ENCODE data around the gene ZNF776. TPM values are rescaled to one million over a fixed set of nuclear protein-coding genes. Genes with fewer than 3 reads are reported as not detected.

The ZNF776 gene
- total RNA-seq, 2 experiments from 2014 or later = 21.7 to 28.4 TPM

DNA sequence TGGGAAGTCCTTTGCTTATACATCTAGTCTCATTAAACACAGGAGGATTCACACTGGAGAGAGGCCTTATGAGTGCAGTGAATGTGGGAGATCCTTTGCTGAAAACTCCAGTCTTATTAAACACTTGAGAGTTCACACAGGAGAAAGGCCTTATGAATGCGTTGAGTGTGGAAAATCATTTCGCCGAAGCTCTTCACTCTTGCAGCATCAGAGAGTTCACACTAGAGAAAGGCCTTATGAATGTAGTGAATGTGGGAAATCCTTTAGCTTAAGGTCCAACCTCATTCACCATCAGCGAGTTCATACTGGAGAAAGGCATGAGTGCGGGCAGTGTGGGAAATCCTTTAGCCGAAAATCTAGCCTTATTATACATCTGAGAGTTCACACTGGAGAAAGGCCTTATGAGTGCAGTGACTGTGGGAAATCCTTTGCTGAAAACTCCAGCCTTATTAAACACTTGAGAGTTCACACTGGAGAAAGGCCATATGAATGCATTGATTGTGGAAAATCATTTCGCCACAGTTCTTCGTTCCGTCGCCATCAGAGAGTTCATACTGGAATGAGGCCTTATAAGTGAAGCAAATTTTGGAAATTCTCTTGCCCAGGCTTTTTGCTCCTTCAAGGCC lies 32.7 kb downstream of the ZNF776 start:
- no peak overlapping the region for H3K4me3 ChIP-seq (ENCODE audit: low read length)
- H3K27me3 ChIP-seq (ENCODE audit: control insufficient read depth in 1 of 2, insufficient read depth in 2 of 2, low read length in 2 of 2) = no peaks in the 10 kb centered on the region
- ChIA-PET POLR2A (interaction anchor here (0.5 to 0.8 kb wide), 3 partner anchors 10 to 165 kb away, joined by 3 to 4 read pairs (median 3); partner anchors contain the start of gene ZNF586), CTCF (no interaction called here)
- no peaks in the 10 kb centered on the region for H3K4me1 ChIP-seq (ENCODE audit: insufficient read depth, low read length)
- TF ChIP-seq, protein P1, sequence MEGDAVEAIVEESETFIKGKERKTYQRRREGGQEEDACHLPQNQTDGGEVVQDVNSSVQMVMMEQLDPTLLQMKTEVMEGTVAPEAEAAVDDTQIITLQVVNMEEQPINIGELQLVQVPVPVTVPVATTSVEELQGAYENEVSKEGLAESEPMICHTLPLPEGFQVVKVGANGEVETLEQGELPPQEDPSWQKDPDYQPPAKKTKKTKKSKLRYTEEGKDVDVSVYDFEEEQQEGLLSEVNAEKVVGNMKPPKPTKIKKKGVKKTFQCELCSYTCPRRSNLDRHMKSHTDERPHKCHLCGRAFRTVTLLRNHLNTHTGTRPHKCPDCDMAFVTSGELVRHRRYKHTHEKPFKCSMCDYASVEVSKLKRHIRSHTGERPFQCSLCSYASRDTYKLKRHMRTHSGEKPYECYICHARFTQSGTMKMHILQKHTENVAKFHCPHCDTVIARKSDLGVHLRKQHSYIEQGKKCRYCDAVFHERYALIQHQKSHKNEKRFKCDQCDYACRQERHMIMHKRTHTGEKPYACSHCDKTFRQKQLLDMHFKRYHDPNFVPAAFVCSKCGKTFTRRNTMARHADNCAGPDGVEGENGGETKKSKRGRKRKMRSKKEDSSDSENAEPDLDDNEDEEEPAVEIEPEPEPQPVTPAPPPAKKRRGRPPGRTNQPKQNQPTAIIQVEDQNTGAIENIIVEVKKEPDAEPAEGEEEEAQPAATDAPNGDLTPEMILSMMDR (IDR thresholded peaks at IDR 0.05) = no peak
- H3K36me3 Mint-ChIP-seq (ENCODE audit: low read depth) = peaks cover 89% of the 10 kb centered on the region
- peaks cover 8% of the 10 kb centered on the region for H3K4me1 Mint-ChIP-seq (ENCODE audit: low read depth)
- H3K36me3 ChIP-seq (ENCODE audit: insufficient read depth, low read length) = peaks cover 72% of the 10 kb centered on the region
- no peak overlapping the region for H3K27ac ChIP-seq (ENCODE audit: low read depth in 1 of 2, low read length in 2 of 2)
- peaks cover 62 to 92% of the 10 kb centered on the region in 2 experiments for H3K9me3 ChIP-seq (ENCODE audit: control insufficient read depth in 1 of 2, insufficient read depth in 1 of 2, low read length in 2 of 2)
- ATAC-seq (ENCODE audit: poor library complexity) (no peak), DNase-seq (no peak)
- intact Hi-C loops (cut with DNase I, micrococcal nuclease) = no loop called here
- H3K27me3 Mint-ChIP-seq = no peaks in the 10 kb centered on the region
- no peak overlapping the region for H3K27ac Mint-ChIP-seq
- H3K9me3 Mint-ChIP-seq = peaks cover 15% of the 10 kb centered on the region
- H3K4me3 Mint-ChIP-seq = peak overlapping the region; percentile 9

DNA sequence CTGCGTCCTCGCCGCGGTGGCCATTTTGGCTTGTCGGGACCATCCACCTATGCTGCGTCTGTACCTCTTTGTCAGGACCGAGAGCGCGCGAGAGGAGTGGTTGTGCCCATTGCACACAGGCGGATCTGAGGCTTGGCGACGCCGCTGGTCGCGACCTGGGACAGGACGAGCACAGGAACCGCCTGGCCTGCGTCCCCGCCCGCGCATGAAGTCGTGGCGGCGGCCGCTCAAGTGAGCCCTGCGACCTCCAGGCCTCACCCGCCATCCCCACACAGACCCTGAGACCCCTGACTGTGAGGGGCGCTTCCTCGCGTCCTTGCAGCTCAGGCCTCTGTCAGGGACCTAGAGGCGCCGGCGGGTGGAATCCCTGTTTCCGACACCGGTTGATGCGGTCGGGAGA lies 39.7 kb downstream of the ZNF776 start:
- POLR2A ChIA-PET = no interaction called here
- Histone ChIP-seq H3K9me3 (ENCODE audit: control insufficient read depth in 1 of 2, insufficient read depth in 1 of 2, low read length in 2 of 2) (peaks cover 73 to 80% of the 10 kb centered on the region in 2 experiments), H3K27ac (ENCODE audit: low read depth in 1 of 2, low read length in 2 of 2) (no peak overlapping the region), H3K36me3 (ENCODE audit: insufficient read depth, low read length) (peaks cover 21% of the 10 kb centered on the region), H3K4me3 (ENCODE audit: low read length) (no peak overlapping the region), H3K4me1 (ENCODE audit: insufficient read depth, low read length) (no peaks in the 10 kb centered on the region), H3K27me3 (ENCODE audit: control insufficient read depth in 1 of 2, insufficient read depth in 2 of 2, low read length in 2 of 2) (no peaks in the 10 kb centered on the region)
- CTCF ChIA-PET = no interaction called here
- Mint-ChIP-seq H3K36me3 (ENCODE audit: low read depth) (peaks cover 84% of the 10 kb centered on the region), H3K27ac (no peak overlapping the region), H3K27me3 (no peaks in the 10 kb centered on the region), H3K9me3 (peaks cover 10% of the 10 kb centered on the region), H3K4me3 (no peak overlapping the region), H3K4me1 (ENCODE audit: low read depth) (peaks cover 5% of the 10 kb centered on the region)
- TF ChIP-seq, protein P1 (IDR thresholded peaks at IDR 0.05) = no peak
- ATAC-seq (ENCODE audit: poor library complexity) (no peak), DNase-seq (no peak)
- intact Hi-C loops (cut with DNase I, micrococcal nuclease) = no loop called here

DNA sequence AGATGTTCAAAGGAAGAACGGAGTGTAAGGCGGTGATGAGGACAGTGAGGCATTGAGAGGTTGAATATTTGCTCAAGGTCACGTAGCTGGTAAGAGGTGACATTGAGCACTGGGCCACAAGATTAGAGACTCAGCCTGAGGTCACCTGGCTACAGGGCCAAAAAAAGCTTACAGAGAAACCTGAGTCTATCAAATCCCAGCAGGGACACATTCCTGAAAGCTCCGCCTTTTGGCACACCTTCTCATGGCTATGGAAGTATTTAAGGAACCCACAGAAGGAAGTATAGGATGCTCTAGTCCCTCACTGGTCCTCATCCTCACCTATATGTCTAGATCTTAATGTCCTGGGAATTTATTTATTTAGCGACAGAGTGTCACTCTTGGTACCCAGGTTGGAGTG lies 40.3 kb downstream of the ZNF776 start:
- H3K4me3 Mint-ChIP-seq = no peak overlapping the region
- H3K9me3 Mint-ChIP-seq = peaks cover 10% of the 10 kb centered on the region
- intact Hi-C loops (cut with DNase I, micrococcal nuclease) = no loop called here
- H3K27ac Mint-ChIP-seq = no peak overlapping the region
- H3K36me3 ChIP-seq (ENCODE audit: insufficient read depth, low read length) = peaks cover 24% of the 10 kb centered on the region
- ChIA-PET CTCF (no interaction called here), POLR2A (no interaction called here)
- no peaks in the 10 kb centered on the region for H3K27me3 ChIP-seq (ENCODE audit: control insufficient read depth in 1 of 2, insufficient read depth in 2 of 2, low read length in 2 of 2)
- TF ChIP-seq, protein P1 (IDR thresholded peaks at IDR 0.05) = no peak
- ATAC-seq (ENCODE audit: poor library complexity) (no peak), DNase-seq (no peak)
- peaks cover 5% of the 10 kb centered on the region for H3K4me1 Mint-ChIP-seq (ENCODE audit: low read depth)
- no peaks in the 10 kb centered on the region for H3K27me3 Mint-ChIP-seq
- H3K36me3 Mint-ChIP-seq (ENCODE audit: low read depth) = peaks cover 84% of the 10 kb centered on the region
- peaks cover 77 to 79% of the 10 kb centered on the region in 2 experiments for H3K9me3 ChIP-seq (ENCODE audit: control insufficient read depth in 1 of 2, insufficient read depth in 1 of 2, low read length in 2 of 2)
- no peak overlapping the region for H3K27ac ChIP-seq (ENCODE audit: low read depth in 1 of 2, low read length in 2 of 2)
- H3K4me1 ChIP-seq (ENCODE audit: insufficient read depth, low read length) = no peaks in the 10 kb centered on the region
- no peak overlapping the region for H3K4me3 ChIP-seq (ENCODE audit: low read length)
